ENCODE measurements around the gene LARP6. TPM values are rescaled to one million over a fixed set of nuclear protein-coding genes. Genes with fewer than 3 reads are reported as not detected.

LARP6 gene
- 122 and 163 TPM in 2 replicates for total RNA-seq (2014; rRNA removed; shearing (Covaris generic))

GRCh38 chr15:70853973-70854665, at the start of gene LARP6:
LARP6 (minus strand) TSS chr15:70854157; CDS start chr15:70854088, 69 bp downstream.

GRCh38 chr15:70892002-70892911, 38.3 kb upstream of the LARP6 start, which contains the start of the genes LRRC49 and THAP10:
LRRC49 (plus strand) TSS chr15:70892826; CDS start chr15:70892895, 69 bp downstream.
THAP10 (minus strand) TSS chr15:70892433; CDS start chr15:70892272, 161 bp downstream.

Other genes with a start within 250 kb of the LARP6 start
- gene UACA, start 90.6 kb downstream of the LARP6 start, total RNA-seq (2014; rRNA removed; shearing (Covaris generic)), result 20.6 and 28.6 TPM in 2 replicates
- gene THAP10, start 38.3 kb upstream of the LARP6 start, total RNA-seq (2014; rRNA removed; shearing (Covaris generic)), result 2.2 and 3.7 TPM in 2 replicates
- 9.9 and 17.5 TPM in 2 replicates for gene LRRC49, start 38.7 kb upstream of the LARP6 start, total RNA-seq (2014; rRNA removed; shearing (Covaris generic))